MCF 10A (cell line): ENCODE measurements around the gene FBXO5. TPM values are rescaled to one million over a fixed set of nuclear protein-coding genes. Genes with fewer than 3 reads are reported as not detected.
A peak's percentile ranks its signal among the peaks of the same experiment; 100 is the strongest.

ENCODE experiments used
- BruUV-seq: library from RNA; stranded (reverse); fragments of 400-500 nt; replicated peaks from 2 replicates; lab custom pipeline; 2021; lab: Mats Ljungman, UMichigan
- CTCF ChIA-PET: fragments of 300-600 bp; sonication (Branson Sonifier 250); formaldehyde crosslinking; extraction: SDS; loops from one replicate; lab custom pipeline; 2021; ENCODE audit warnings: antibody characterized with exemption, inconsistent platforms; lab: Yijun Ruan, JAX
- POLR2A ChIA-PET: fragments of 300-600, 350-650 bp; sonication (Branson Sonifier 250); formaldehyde crosslinking; extraction: SDS; loops from one replicate; lab custom pipeline; 2020; ENCODE audit warnings: antibody characterized with exemption, inconsistent platforms; lab: Yijun Ruan, JAX
- DNase-seq: peaks from one replicate; pipeline ENCODE4 v3.0.0-alpha.2; 2018; ENCODE audit not compliant: unreplicated experiment
- H3K27ac Mint-ChIP-seq: one replicate; pipeline ENCODE4 v1.8.0; 2022; ENCODE audit warnings: mild to moderate bottlenecking, low read depth, mixed read lengths; ENCODE audit not compliant: unreplicated experiment
- H3K27me3 Mint-ChIP-seq: one replicate; pipeline ENCODE4 v1.8.0; 2022; ENCODE audit warnings: mixed read lengths; ENCODE audit not compliant: insufficient read depth, unreplicated experiment
- H3K36me3 Mint-ChIP-seq: one replicate; pipeline ENCODE4 v1.8.0; 2022; ENCODE audit warnings: mild to moderate bottlenecking, moderate library complexity, mixed read lengths; ENCODE audit not compliant: insufficient read depth, unreplicated experiment
- H3K4me1 Mint-ChIP-seq: one replicate; pipeline ENCODE4 v1.8.0; 2022; ENCODE audit warnings: mixed read lengths; ENCODE audit not compliant: insufficient read depth, unreplicated experiment
- H3K4me3 Mint-ChIP-seq: one replicate; pipeline ENCODE4 v1.8.0; 2022; ENCODE audit warnings: mild to moderate bottlenecking, moderate library complexity, mixed read lengths; ENCODE audit not compliant: unreplicated experiment
- H3K9me3 Mint-ChIP-seq: one replicate; pipeline ENCODE4 v1.8.0; 2022; ENCODE audit warnings: mixed read lengths; ENCODE audit not compliant: unreplicated experiment
- CTCF ChIP-seq: fragments of 200-600 bp; IDR thresholded peaks from one replicate; pipeline ENCODE4 v1.8.0; 2022; ENCODE audit warnings: antibody characterized with exemption, mild to moderate bottlenecking; ENCODE audit not compliant: unreplicated experiment
- intact Hi-C: fragments of 100-400 bp; cut with micrococcal nuclease; formaldehyde crosslinking; loops from 2 replicates; pipeline ENCODE4 v1.14.1; 2022
- total RNA-seq: library from RNA; stranded (reverse); gene quantifications from 2 replicates; pipeline ENCODE4 v1.2.3, GENCODE V29; 2022

Gene FBXO5
- total RNA-seq, 1 experiment from 2014 or later, result 16.4 TPM

GRCh38 chr6:152984513-152984872, 1.7 kb upstream of the FBXO5 start:
- DNase-seq, result no peak
- no peak for TF ChIP-seq CTCF
- ChIA-PET CTCF (interaction anchor here (0.7 to 1.5 kb wide), 2 partner anchors 30 to 1525 kb away, joined by 4 to 7 read pairs; no protein-coding TSS in a partner anchor), POLR2A (interaction anchor here (1.0 to 5.3 kb wide), 6 partner anchors 8 to 606 kb away, joined by 3 to 100 read pairs (median 4); partner anchors contain the start of gene MTRF1L)
- peak overlapping the region; percentile 89 for H3K27ac Mint-ChIP-seq
- H3K27me3 Mint-ChIP-seq, result no peaks in the 10 kb centered on the region
- peak overlapping the region; percentile 87 for H3K4me3 Mint-ChIP-seq
- H3K9me3 Mint-ChIP-seq, result no peaks in the 10 kb centered on the region
- intact Hi-C loops, result no loop called here
- peaks cover 15% of the 10 kb centered on the region for H3K36me3 Mint-ChIP-seq
- TSS peak; percentile 65 for BruUV-seq
- peaks cover 23% of the 10 kb centered on the region for H3K4me1 Mint-ChIP-seq

GRCh38 chr6:152983637-152984512, 1.0 kb upstream of the FBXO5 start:
- peak overlapping the region; percentile 87 for H3K4me3 Mint-ChIP-seq
- POLR2A ChIA-PET, result interaction anchor here (0.7 to 5.3 kb wide), 9 partner anchors 9 to 605 kb away, joined by 3 to 100 read pairs (median 4); partner anchors contain the start of gene MTRF1L
- DNase-seq, result peak; percentile 90
- H3K9me3 Mint-ChIP-seq, result no peaks in the 10 kb centered on the region
- no TSS peak for BruUV-seq
- intact Hi-C loops, result no loop called here
- no peaks in the 10 kb centered on the region for H3K27me3 Mint-ChIP-seq
- H3K27ac Mint-ChIP-seq, result peak overlapping the region; percentile 89
- peaks cover 15% of the 10 kb centered on the region for H3K36me3 Mint-ChIP-seq
- H3K4me1 Mint-ChIP-seq, result peaks cover 28% of the 10 kb centered on the region
- CTCF ChIA-PET, result interaction anchor here (0.7 kb wide), 3 partner anchors 29 to 1526 kb away, joined by 3 to 4 read pairs (median 3); no protein-coding TSS in a partner anchor
- no peak for TF ChIP-seq CTCF

- H3K27ac Mint-ChIP-seq, result no peak overlapping the region
- H3K4me3 Mint-ChIP-seq, result peak overlapping the region; percentile 87
- intact Hi-C loops, result no loop called here
- no peak for TF ChIP-seq CTCF
- ChIA-PET CTCF (no interaction called here), POLR2A (interaction anchor here (0.7 to 5.3 kb wide), 7 partner anchors 8 to 407 kb away, joined by 3 to 100 read pairs (median 5); partner anchors contain the start of gene MTRF1L)
- H3K36me3 Mint-ChIP-seq, result peaks cover 14% of the 10 kb centered on the region
- no peak for DNase-seq
- no peaks in the 10 kb centered on the region for H3K9me3 Mint-ChIP-seq
- no TSS peak for BruUV-seq
- H3K4me1 Mint-ChIP-seq, result peaks cover 28% of the 10 kb centered on the region
- no peaks in the 10 kb centered on the region for H3K27me3 Mint-ChIP-seq
Observed at GRCh38 chr6:152981989-152982903, 595 bp downstream of the FBXO5 start.
